ENCODE results near the gene SPATC1L. TPM values are rescaled to one million over a fixed set of nuclear protein-coding genes. Genes with fewer than 3 reads are reported as not detected.
"Not testable (repeated sequence)": the region's sequence is repeated elsewhere in the genome, so short reads cannot be mapped to it uniquely, and the experiment has no call there.

SPATC1L gene
- total RNA-seq, 2 donors from 2014 or later = 8.4 to 10.9 TPM

DNA sequence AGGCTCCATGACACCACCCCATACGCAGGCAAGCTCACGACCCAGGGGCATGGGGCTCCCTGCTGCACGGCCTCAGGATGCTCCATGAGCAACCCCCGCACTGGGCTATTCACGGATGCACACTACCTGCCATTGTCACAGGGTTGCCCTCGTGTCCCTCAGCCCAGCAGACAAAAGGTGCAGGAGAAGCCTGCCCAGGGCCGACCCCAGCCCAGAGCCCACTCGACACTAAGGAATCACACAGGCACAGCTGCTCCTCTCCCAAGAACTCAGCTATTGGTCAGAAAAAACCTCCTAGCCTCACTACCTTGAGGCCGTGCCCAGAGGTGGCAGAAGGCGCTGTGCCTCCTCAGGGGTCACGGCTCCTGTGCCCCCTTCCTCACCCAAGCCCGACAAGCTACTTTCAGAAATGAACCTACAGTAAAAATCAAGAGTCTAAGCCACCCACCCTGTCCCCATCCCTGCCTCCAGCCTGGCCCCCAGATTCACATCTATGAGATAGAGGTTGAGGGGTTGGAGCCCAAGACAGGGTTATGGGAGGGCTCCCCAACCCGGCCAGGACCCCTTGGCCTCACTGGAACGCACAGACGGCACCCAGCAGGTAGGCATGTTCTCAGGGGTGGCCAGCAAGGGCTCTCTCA is 6.4 kb upstream of the SPATC1L start:
- intact Hi-C loops (cut with DNase I) = no loop called here
- DNase-seq (ENCODE audit: low spot score) = peak; percentile 70

- DNase-seq (ENCODE audit: low spot score) = peak; percentile 70
- intact Hi-C loops (cut with DNase I) = no loop called here
Observed at GRCh38 chr21:46189959-46190490, 5.8 kb upstream of the SPATC1L start.

GRCh38 chr21:46189213-46189958 is 5.1 kb upstream of the SPATC1L start:
- DNase-seq (ENCODE audit: low spot score) = no peak
- intact Hi-C loops (cut with DNase I) = no loop called here

GRCh38 chr21:46188226-46189212 is 4.3 kb upstream of the SPATC1L start:
- DNase-seq (ENCODE audit: low spot score) = peak; percentile 75
- intact Hi-C loops (cut with DNase I) = no loop called here

GRCh38 chr21:46187814-46188213 is 3.6 kb upstream of the SPATC1L start:
- no peak for DNase-seq (ENCODE audit: low spot score)
- intact Hi-C loops (cut with DNase I) = no loop called here

- DNase-seq (ENCODE audit: low spot score) = no peak
- intact Hi-C loops (cut with DNase I) = no loop called here
Observed at GRCh38 chr21:46187261-46187660, 3.0 kb upstream of the SPATC1L start.

DNA sequence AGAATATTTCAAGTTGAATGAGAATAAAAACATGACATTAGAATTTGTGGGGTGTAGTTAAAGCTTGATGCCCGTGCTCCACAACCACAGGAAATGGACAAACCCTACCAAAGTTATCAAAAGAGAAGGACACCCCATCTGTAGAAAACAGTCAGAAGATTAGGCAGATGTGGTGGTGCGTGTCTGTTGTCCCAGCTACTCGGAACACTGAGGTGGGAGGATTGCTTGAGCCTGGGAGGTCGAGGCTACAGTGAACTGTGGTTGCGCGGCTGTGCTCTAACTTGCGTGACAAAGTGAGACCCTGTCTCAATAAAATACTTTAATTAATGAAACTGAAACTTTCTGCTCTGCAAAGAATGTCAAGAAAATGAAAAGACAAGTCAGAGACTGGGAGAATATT is 1.5 kb upstream of the SPATC1L start:
- DNase-seq (ENCODE audit: low spot score) = no peak

DNA sequence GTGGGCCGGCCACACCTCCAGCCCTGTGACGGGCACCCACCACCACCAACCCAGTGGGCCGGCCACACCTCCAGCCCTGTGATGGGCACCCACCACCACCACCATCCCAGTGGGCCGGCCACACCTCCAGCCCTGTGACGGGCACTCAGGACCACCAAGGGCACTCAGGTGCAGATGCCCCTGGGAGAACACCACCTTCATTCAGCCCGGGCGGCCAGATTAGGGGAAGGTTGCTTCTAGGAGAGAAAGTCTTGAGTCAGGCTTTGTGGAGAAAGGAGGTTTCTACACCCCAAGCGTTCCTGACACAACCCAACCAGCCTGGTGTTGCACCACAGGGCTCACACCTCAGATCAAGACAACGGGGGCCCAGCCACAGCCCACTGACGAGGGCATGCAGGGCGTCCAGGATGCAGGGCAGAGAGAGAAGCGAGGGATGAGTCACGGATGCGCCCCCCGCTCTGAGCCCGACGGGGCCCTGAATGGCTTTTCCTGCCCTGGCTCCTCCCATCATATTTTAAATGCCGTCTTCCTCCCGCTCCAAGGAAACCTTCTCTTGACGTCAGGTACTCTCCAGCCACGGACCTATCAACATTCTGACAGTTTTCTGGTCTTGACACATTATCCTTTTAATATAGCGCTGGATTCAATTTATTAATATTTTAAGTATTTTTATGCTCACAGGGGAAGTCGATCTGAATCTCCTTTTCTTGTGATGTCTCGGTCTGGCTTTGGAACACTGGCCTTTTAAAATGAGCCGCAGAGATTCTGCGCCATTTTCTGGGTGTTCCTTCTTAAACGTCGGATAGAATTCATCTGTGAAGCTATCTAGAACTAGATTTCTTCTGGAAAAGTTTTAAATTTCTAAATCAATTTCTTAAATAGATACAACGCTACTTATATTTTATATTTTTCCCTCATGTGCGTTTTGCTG is 631 bp upstream of the SPATC1L start:
- intact Hi-C loops (cut with DNase I) = no loop called here
- DNase-seq (ENCODE audit: low spot score) = peak; percentile 95

More for the DNA sequence above, 1.5 kb upstream of the SPATC1L start:
- intact Hi-C loops (cut with DNase I) = no loop called here

DNA sequence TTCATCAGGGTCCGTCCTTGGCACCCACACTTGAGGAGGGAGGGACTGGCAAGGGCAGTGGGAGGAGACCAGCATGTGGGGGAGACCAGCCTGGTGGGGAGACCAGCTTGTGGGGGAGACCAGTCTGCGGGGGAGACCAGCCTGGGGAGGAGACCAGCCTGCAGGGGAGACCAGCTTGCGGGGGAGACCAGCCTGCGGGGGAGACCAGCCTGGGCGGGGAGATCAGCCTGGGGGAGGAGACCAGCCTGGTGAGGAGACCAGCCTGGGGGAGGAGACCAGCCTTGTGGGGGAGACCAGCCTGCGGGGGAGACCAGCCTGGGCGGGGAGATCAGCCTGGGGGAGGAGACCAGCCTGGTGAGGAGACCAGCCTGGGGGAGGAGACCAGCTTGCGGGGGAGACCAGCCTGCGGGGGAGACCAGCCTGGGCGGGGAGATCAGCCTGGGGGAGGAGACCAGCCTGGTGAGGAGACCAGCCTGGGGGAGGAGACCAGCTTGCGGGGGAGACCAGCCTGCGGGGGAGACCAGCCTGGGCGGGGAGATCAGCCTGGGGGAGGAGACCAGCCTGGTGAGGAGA is 836 bp downstream of the SPATC1L start:
- intact Hi-C loops (cut with DNase I); DNase-seq (ENCODE audit: low spot score): not testable (repeated sequence)

GRCh38 chr21:46182548-46183336 is 1.5 kb downstream of the SPATC1L start:
- DNase-seq (ENCODE audit: low spot score) = peak; percentile 78
- intact Hi-C loops (cut with DNase I) = no loop called here

GRCh38 chr21:46181953-46182547 is 2.2 kb downstream of the SPATC1L start:
- intact Hi-C loops (cut with DNase I) = no loop called here
- no peak for DNase-seq (ENCODE audit: low spot score)

GRCh38 chr21:46181436-46181835 is 2.8 kb downstream of the SPATC1L start:
- intact Hi-C loops (cut with DNase I) = no loop called here
- no peak for DNase-seq (ENCODE audit: low spot score)

DNA sequence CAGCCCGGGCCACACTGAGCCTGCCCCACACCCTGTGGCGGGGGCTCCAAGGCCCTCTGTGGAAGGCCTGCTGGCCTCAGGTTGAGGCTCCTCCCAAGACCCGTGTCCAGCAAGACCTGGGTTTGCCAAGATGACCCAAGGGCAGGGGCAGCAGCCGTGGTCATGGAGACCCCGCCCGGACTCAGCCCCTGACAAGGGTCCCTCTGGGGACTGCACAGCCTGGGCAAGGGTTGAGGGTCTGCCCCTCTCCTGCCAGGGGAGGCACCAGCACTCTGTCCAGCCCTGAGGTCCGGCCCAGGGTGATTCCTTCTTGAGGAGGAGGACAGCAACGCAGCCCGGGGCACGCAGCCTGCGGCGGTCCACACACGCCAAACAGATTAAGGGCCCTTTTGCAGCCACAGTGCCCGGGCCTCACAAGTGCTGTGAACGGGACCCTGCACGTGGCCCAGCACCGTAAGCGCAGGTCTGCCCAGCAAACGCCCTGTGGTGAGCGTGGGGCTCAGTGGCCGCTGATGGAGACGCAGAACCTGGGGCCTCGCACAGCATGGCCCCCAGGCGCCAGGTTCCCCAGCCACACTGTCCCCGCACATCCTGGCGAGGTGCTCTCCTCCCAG is 3.4 kb downstream of the SPATC1L start:
- intact Hi-C loops (cut with DNase I) = no loop called here

GRCh38 chr21:46180079-46180722 is 4.1 kb downstream of the SPATC1L start:
- intact Hi-C loops (cut with DNase I) = no loop called here
- DNase-seq (ENCODE audit: low spot score) = no peak

More for the DNA sequence above, 3.4 kb downstream of the SPATC1L start:
- DNase-seq (ENCODE audit: low spot score) = peak; percentile 76

DNA sequence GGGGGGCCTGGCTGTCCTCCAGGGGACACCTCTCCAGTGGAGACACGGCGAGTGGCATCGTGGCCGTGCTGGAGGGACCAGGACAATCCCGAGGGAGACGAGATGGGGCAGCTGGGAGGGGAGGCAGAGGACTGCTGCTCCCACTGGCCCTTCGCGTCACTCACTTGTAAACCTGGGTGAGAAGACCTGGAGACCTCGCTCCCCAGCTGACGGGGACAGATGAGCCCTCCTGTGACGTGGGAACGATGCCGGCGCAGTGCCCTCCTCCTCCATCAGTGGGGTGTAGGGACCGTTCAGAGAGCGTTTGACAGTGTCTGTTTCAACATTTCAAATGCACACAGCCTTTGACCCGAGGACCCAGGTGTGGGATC is 4.6 kb downstream of the SPATC1L start:
- DNase-seq (ENCODE audit: low spot score) = peak; percentile 79
- intact Hi-C loops (cut with DNase I) = loop anchor here in 1 of 2 donors (10.0 kb wide), 1 partner anchor 105 kb away; the partner anchor contains the start of genes MCM3AP and YBEY

- intact Hi-C loops (cut with DNase I) = loop anchor here in 1 of 2 donors (10.0 kb wide), 1 partner anchor 106 kb away; the partner anchor contains the start of genes MCM3AP and YBEY
- DNase-seq (ENCODE audit: low spot score) = no peak
Observed at GRCh38 chr21:46178961-46179360, 5.3 kb downstream of the SPATC1L start.
